WTC11 (cell line): ENCODE data around the gene ARHGAP28. TPM values are rescaled to one million over a fixed set of nuclear protein-coding genes. Genes with fewer than 3 reads are reported as not detected.

Experiments
- ATAC-seq: fragments of 200-7000 bp; cut with Tn5 transposase; 2 replicates; pipeline ENCODE4 v1.10.0; 2021; ENCODE audit warnings: mild to moderate bottlenecking, moderate library complexity
- CTCF ChIA-PET: fragments of 300-600 bp; sonication (Branson Sonifier 250); formaldehyde crosslinking; loops from one replicate; lab custom pipeline; 2021; ENCODE audit warnings: antibody characterized with exemption; lab: Charles Lee
- POLR2A ChIA-PET: fragments of 350-600 bp; sonication (Branson Sonifier 250); formaldehyde crosslinking; loops from one replicate; lab custom pipeline; 2021; ENCODE audit warnings: antibody characterized with exemption; lab: Charles Lee
- DNase-seq: peaks from one replicate; pipeline ENCODE4 v3.0.0; 2021; ENCODE audit warnings: low spot score
- H3K27ac Mint-ChIP-seq: 2 replicates; pipeline ENCODE4 v1.8.0; 2021; ENCODE audit warnings: mixed read lengths
- H3K27me3 Mint-ChIP-seq: 2 replicates; pipeline ENCODE4 v1.8.0; 2021; ENCODE audit warnings: low read depth, mild to moderate bottlenecking, moderate library complexity, mixed read lengths
- H3K36me3 Mint-ChIP-seq: 2 replicates; pipeline ENCODE4 v1.8.0; 2021; ENCODE audit warnings: mixed read lengths
- H3K4me1 Mint-ChIP-seq: 2 replicates; pipeline ENCODE4 v1.8.0; 2022; ENCODE audit warnings: mixed read lengths
- H3K4me3 Mint-ChIP-seq: 2 replicates; pipeline ENCODE4 v1.8.0; 2021; ENCODE audit warnings: mild to moderate bottlenecking, moderate library complexity, mixed read lengths
- H3K9me3 Mint-ChIP-seq: 2 replicates; pipeline ENCODE4 v1.8.0; 2021; ENCODE audit warnings: mixed read lengths
- MXD4 ChIP-seq: fragments of 250-450 bp; sonication (Bioruptor Pico); IDR thresholded peaks from 2 replicates; pipeline ENCODE4 v1.8.0; 2021; ENCODE audit warnings: mild to moderate bottlenecking, moderate library complexity, borderline replicate concordance
- MYBL2 ChIP-seq: sonication (generic); formaldehyde crosslinking; IDR thresholded peaks from 2 replicates; pipeline ENCODE4 v1.8.1; 2023; ENCODE audit warnings: mild to moderate bottlenecking, moderate library complexity, missing genetic modification reagents
- NFATC4 ChIP-seq: fragments of 250-450 bp; sonication (Bioruptor Pico); IDR thresholded peaks from 2 replicates; pipeline ENCODE4 v1.9.0; 2021; ENCODE audit warnings: mild to moderate bottlenecking
- NR1H2 ChIP-seq: sonication (generic); formaldehyde crosslinking; IDR thresholded peaks from 2 replicates; pipeline ENCODE4 v1.9.0; 2021; ENCODE audit warnings: mild to moderate bottlenecking, moderate library complexity, missing genetic modification reagents
- SMAD3 ChIP-seq: sonication (generic); formaldehyde crosslinking; IDR thresholded peaks from 2 replicates; pipeline ENCODE4 v1.8.0; 2022; ENCODE audit warnings: missing genetic modification reagents, mild to moderate bottlenecking, borderline replicate concordance
- SMAD4 ChIP-seq: sonication (generic); formaldehyde crosslinking; IDR thresholded peaks from 2 replicates; pipeline ENCODE4 v1.8.0; 2022; ENCODE audit warnings: mild to moderate bottlenecking, missing genetic modification reagents
- TCF7 ChIP-seq: sonication (generic); formaldehyde crosslinking; IDR thresholded peaks from 2 replicates; pipeline ENCODE4 v1.8.0; 2022; ENCODE audit warnings: mild to moderate bottlenecking, low read depth, missing genetic modification reagents, moderate library complexity
- TEAD1 ChIP-seq: sonication (generic); formaldehyde crosslinking; IDR thresholded peaks from 2 replicates; pipeline ENCODE4 v1.8.0; 2022; ENCODE audit warnings: mild to moderate bottlenecking, missing genetic modification reagents
- ZNF121 ChIP-seq: sonication (generic); formaldehyde crosslinking; IDR thresholded peaks from 2 replicates; pipeline ENCODE4 v1.8.0; 2023; ENCODE audit warnings: missing genetic modification reagents
- ZNF396 ChIP-seq: fragments of 250-450 bp; sonication (Bioruptor Pico); IDR thresholded peaks from 2 replicates; pipeline ENCODE4 v1.8.0; 2021; ENCODE audit warnings: mild to moderate bottlenecking, moderate library complexity, borderline replicate concordance
- ZNF423 ChIP-seq: fragments of 250-450 bp; sonication (Bioruptor Pico); IDR thresholded peaks from 2 replicates; pipeline ENCODE4 v2.1.2; 2022; ENCODE audit warnings: mild to moderate bottlenecking, moderate library complexity
- total RNA-seq: library from RNA; stranded (reverse); gene quantifications from 3 replicates; pipeline ENCODE4 v1.2.3, GENCODE V29; 2021
- TF ChIP-seq, protein P1 (sequence below): fragments of 250-450 bp; sonication (Bioruptor Pico); IDR thresholded peaks from 2 replicates; pipeline ENCODE4 v1.9.0; 2021; ENCODE audit warnings: moderate library complexity, mild to moderate bottlenecking, inconsistent platforms, borderline replicate concordance
- TF ChIP-seq, protein P2 (sequence below): sonication (generic); formaldehyde crosslinking; IDR thresholded peaks from 2 replicates; pipeline ENCODE4 v1.8.1; 2022; ENCODE audit warnings: mild to moderate bottlenecking, missing genetic modification reagents, moderate library complexity, borderline replicate concordance
- TF ChIP-seq, protein P3 (sequence below): sonication (generic); formaldehyde crosslinking; IDR thresholded peaks from 2 replicates; pipeline ENCODE4 v1.8.0; 2022; ENCODE audit warnings: mild to moderate bottlenecking, missing genetic modification reagents
- TF ChIP-seq, protein P4 (sequence below): sonication (generic); formaldehyde crosslinking; IDR thresholded peaks from 2 replicates; pipeline ENCODE4 v1.8.1; 2022; ENCODE audit warnings: low read depth, mild to moderate bottlenecking, moderate library complexity, missing genetic modification reagents, borderline replicate concordance
- TF ChIP-seq, protein P5 (sequence below): fragments of 200-600 bp; IDR thresholded peaks from 2 replicates; pipeline ENCODE4 v1.8.0; 2022; ENCODE audit warnings: antibody characterized with exemption
- TF ChIP-seq, protein P6 (sequence below): fragments of 250-450 bp; sonication (Bioruptor Pico); IDR thresholded peaks from 2 replicates; pipeline ENCODE4 v1.9.0; 2021; ENCODE audit warnings: mild to moderate bottlenecking
- TF ChIP-seq, protein P7 (sequence below): sonication (generic); formaldehyde crosslinking; IDR thresholded peaks from 2 replicates; pipeline ENCODE4 v1.8.1; 2023; ENCODE audit warnings: mild to moderate bottlenecking, missing genetic modification reagents, borderline replicate concordance
- TF ChIP-seq, protein P8 (sequence below): sonication (generic); formaldehyde crosslinking; IDR thresholded peaks from 2 replicates; pipeline ENCODE4 v1.8.1; 2023; ENCODE audit warnings: mild to moderate bottlenecking, missing genetic modification reagents, moderate library complexity

Gene ARHGAP28
- total RNA-seq, 1 experiment from 2014 or later, result 14.8 TPM

DNA sequence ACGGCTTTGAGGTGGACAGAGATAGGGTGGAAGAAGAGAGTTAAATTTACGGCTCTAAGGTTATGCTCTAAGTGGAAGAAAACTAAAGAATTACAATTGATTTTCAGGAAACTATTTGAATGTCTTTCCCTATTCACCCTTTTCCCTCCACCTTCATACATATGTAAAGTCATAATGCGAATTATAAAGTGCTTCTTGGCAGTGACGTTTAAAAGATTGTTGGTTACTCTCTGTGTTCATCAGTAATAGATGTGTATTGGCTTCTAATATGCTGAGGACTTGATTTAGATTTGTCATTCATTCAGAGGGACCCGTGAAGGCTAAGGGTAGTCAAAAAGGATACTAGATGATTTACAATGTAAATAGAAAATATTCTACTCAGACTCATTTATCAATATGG lies 63.9 kb downstream of the ARHGAP28 start:
- no peak overlapping the region for H3K4me3 Mint-ChIP-seq
- POLR2A ChIA-PET, result no interaction called here
- CTCF ChIA-PET, result no interaction called here
- DNase-seq (no peak), ATAC-seq (no peak)
- no peak overlapping the region for H3K27ac Mint-ChIP-seq
- TF ChIP-seq ZNF423 (CRISPR knock-in tag) (no peak), TEAD1 (CRISPR knock-in tag) (no peak), SMAD3 (CRISPR knock-in tag) (no peak), TCF7 (no peak), ZNF121 (CRISPR knock-in tag) (no peak), SMAD4 (CRISPR knock-in tag) (no peak)
- TF ChIP-seq, protein P1, sequence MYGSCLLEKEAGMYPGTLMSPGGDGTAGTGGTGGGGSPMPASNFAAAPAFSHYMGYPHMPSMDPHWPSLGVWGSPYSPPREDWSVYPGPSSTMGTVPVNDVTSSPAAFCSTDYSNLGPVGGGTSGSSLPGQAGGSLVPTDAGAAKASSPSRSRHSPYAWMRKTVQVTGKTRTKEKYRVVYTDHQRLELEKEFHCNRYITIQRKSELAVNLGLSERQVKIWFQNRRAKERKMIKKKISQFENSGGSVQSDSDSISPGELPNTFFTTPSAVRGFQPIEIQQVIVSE, result no peak
- TF ChIP-seq, protein P2, sequence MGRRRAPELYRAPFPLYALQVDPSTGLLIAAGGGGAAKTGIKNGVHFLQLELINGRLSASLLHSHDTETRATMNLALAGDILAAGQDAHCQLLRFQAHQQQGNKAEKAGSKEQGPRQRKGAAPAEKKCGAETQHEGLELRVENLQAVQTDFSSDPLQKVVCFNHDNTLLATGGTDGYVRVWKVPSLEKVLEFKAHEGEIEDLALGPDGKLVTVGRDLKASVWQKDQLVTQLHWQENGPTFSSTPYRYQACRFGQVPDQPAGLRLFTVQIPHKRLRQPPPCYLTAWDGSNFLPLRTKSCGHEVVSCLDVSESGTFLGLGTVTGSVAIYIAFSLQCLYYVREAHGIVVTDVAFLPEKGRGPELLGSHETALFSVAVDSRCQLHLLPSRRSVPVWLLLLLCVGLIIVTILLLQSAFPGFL (CRISPR knock-in tag), result no peak
- TF ChIP-seq, protein P3, sequence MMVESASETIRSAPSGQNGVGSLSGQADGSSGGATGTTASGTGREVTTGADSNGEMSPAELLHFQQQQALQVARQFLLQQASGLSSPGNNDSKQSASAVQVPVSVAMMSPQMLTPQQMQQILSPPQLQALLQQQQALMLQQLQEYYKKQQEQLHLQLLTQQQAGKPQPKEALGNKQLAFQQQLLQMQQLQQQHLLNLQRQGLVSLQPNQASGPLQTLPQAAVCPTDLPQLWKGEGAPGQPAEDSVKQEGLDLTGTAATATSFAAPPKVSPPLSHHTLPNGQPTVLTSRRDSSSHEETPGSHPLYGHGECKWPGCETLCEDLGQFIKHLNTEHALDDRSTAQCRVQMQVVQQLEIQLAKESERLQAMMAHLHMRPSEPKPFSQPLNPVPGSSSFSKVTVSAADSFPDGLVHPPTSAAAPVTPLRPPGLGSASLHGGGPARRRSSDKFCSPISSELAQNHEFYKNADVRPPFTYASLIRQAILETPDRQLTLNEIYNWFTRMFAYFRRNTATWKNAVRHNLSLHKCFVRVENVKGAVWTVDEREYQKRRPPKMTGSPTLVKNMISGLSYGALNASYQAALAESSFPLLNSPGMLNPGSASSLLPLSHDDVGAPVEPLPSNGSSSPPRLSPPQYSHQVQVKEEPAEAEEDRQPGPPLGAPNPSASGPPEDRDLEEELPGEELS (CRISPR knock-in tag), result no peak
- TF ChIP-seq, protein P4, sequence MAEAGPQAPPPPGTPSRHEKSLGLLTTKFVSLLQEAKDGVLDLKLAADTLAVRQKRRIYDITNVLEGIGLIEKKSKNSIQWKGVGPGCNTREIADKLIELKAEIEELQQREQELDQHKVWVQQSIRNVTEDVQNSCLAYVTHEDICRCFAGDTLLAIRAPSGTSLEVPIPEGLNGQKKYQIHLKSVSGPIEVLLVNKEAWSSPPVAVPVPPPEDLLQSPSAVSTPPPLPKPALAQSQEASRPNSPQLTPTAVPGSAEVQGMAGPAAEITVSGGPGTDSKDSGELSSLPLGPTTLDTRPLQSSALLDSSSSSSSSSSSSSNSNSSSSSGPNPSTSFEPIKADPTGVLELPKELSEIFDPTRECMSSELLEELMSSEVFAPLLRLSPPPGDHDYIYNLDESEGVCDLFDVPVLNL (CRISPR knock-in tag), result no peak
- TF ChIP-seq, protein P5, sequence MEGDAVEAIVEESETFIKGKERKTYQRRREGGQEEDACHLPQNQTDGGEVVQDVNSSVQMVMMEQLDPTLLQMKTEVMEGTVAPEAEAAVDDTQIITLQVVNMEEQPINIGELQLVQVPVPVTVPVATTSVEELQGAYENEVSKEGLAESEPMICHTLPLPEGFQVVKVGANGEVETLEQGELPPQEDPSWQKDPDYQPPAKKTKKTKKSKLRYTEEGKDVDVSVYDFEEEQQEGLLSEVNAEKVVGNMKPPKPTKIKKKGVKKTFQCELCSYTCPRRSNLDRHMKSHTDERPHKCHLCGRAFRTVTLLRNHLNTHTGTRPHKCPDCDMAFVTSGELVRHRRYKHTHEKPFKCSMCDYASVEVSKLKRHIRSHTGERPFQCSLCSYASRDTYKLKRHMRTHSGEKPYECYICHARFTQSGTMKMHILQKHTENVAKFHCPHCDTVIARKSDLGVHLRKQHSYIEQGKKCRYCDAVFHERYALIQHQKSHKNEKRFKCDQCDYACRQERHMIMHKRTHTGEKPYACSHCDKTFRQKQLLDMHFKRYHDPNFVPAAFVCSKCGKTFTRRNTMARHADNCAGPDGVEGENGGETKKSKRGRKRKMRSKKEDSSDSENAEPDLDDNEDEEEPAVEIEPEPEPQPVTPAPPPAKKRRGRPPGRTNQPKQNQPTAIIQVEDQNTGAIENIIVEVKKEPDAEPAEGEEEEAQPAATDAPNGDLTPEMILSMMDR, result no peak
- TF ChIP-seq, protein P6, sequence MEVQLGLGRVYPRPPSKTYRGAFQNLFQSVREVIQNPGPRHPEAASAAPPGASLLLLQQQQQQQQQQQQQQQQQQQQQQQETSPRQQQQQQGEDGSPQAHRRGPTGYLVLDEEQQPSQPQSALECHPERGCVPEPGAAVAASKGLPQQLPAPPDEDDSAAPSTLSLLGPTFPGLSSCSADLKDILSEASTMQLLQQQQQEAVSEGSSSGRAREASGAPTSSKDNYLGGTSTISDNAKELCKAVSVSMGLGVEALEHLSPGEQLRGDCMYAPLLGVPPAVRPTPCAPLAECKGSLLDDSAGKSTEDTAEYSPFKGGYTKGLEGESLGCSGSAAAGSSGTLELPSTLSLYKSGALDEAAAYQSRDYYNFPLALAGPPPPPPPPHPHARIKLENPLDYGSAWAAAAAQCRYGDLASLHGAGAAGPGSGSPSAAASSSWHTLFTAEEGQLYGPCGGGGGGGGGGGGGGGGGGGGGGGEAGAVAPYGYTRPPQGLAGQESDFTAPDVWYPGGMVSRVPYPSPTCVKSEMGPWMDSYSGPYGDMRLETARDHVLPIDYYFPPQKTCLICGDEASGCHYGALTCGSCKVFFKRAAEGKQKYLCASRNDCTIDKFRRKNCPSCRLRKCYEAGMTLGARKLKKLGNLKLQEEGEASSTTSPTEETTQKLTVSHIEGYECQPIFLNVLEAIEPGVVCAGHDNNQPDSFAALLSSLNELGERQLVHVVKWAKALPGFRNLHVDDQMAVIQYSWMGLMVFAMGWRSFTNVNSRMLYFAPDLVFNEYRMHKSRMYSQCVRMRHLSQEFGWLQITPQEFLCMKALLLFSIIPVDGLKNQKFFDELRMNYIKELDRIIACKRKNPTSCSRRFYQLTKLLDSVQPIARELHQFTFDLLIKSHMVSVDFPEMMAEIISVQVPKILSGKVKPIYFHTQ (CRISPR knock-in tag), result no peak
- peaks cover 29% of the 10 kb centered on the region for H3K4me1 Mint-ChIP-seq
- H3K9me3 Mint-ChIP-seq, result peaks cover 8% of the 10 kb centered on the region
- H3K36me3 Mint-ChIP-seq, result peaks cover 10% of the 10 kb centered on the region
- H3K27me3 Mint-ChIP-seq, result no peaks in the 10 kb centered on the region

DNA sequence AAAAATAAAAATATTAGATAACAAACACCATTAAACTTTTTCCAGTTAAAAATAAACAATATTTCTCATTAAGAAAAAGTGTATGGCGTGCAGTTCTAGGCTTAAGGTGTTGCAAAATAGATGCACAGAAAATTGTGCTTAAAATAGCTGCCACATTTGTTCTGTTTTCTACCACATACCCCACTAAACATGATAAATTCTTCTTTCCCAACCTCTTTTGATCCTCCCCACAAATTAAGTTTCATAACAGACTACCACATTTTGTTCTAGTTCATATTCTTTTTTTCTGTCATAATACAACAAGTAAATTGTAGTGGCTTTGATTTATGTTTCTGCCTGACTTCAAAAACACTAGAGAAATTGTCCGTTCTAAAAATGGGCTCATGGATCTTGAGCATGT lies 64.5 kb downstream of the ARHGAP28 start:
- no peak for DNase-seq
- Mint-ChIP-seq H3K36me3 (peaks cover 4% of the 10 kb centered on the region), H3K9me3 (peaks cover 4% of the 10 kb centered on the region), H3K4me1 (peaks cover 29% of the 10 kb centered on the region), H3K27ac (no peak overlapping the region), H3K4me3 (no peak overlapping the region), H3K27me3 (no peaks in the 10 kb centered on the region)
- POLR2A ChIA-PET, result no interaction called here
- no peak for ATAC-seq
- CTCF ChIA-PET, result no interaction called here
- TF ChIP-seq ZNF396 (CRISPR knock-in tag), result no peak
- TF ChIP-seq NR1H2 (CRISPR knock-in tag), result no peak
- no peak for TF ChIP-seq MYBL2 (CRISPR knock-in tag)
- TF ChIP-seq, protein P7, sequence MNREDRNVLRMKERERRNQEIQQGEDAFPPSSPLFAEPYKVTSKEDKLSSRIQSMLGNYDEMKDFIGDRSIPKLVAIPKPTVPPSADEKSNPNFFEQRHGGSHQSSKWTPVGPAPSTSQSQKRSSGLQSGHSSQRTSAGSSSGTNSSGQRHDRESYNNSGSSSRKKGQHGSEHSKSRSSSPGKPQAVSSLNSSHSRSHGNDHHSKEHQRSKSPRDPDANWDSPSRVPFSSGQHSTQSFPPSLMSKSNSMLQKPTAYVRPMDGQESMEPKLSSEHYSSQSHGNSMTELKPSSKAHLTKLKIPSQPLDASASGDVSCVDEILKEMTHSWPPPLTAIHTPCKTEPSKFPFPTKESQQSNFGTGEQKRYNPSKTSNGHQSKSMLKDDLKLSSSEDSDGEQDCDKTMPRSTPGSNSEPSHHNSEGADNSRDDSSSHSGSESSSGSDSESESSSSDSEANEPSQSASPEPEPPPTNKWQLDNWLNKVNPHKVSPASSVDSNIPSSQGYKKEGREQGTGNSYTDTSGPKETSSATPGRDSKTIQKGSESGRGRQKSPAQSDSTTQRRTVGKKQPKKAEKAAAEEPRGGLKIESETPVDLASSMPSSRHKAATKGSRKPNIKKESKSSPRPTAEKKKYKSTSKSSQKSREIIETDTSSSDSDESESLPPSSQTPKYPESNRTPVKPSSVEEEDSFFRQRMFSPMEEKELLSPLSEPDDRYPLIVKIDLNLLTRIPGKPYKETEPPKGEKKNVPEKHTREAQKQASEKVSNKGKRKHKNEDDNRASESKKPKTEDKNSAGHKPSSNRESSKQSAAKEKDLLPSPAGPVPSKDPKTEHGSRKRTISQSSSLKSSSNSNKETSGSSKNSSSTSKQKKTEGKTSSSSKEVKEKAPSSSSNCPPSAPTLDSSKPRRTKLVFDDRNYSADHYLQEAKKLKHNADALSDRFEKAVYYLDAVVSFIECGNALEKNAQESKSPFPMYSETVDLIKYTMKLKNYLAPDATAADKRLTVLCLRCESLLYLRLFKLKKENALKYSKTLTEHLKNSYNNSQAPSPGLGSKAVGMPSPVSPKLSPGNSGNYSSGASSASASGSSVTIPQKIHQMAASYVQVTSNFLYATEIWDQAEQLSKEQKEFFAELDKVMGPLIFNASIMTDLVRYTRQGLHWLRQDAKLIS (CRISPR knock-in tag), result no peak
- TF ChIP-seq MXD4 (CRISPR knock-in tag), result no peak
- TF ChIP-seq, protein P4 (CRISPR knock-in tag), result no peak
- TF ChIP-seq, protein P8, sequence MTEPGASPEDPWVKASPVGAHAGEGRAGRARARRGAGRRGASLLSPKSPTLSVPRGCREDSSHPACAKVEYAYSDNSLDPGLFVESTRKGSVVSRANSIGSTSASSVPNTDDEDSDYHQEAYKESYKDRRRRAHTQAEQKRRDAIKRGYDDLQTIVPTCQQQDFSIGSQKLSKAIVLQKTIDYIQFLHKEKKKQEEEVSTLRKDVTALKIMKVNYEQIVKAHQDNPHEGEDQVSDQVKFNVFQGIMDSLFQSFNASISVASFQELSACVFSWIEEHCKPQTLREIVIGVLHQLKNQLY, result no peak
- TF ChIP-seq NFATC4, result no peak
